Ramos (cell line): ENCODE data around the gene NAT10.
"Not testable (repeated sequence)": the region's sequence is repeated elsewhere in the genome, so short reads cannot be mapped to it uniquely, and the experiment has no call there.

Experiments
- in situ Hi-C: fragments of 300-500 bp; cut with MboI; formaldehyde crosslinking; loops from one replicate; pipeline ENCODE4 v1.14.3; 2022; ENCODE audit warnings: low sequenced_read_pairs; ENCODE audit not compliant: unreplicated experiment

Gene NAT10

GRCh38 chr11:34105079-34105956 is at the start of gene NAT10:
Gene NAT10, plus strand, starts transcription at chr11:34105629. Its CDS starts 2,597 bp downstream, at chr11:34108226.
- in situ Hi-C loops = no loop called here

GRCh38 chr11:34056672-34057071 is 48.8 kb upstream of the NAT10 start:
- in situ Hi-C loops = no loop called here

- in situ Hi-C loops = no loop called here
These were observed 42.2 kb upstream of the NAT10 start for GRCh38 chr11:34063061-34063795.

- in situ Hi-C loops = no loop called here
These were observed 41.1 kb upstream of the NAT10 start for GRCh38 chr11:34064291-34064690.

GRCh38 chr11:34065505-34066203 is 39.8 kb upstream of the NAT10 start:
- in situ Hi-C loops = no loop called here

GRCh38 chr11:34066766-34067165 is 38.7 kb upstream of the NAT10 start:
- in situ Hi-C loops = not testable (repeated sequence)

- in situ Hi-C loops = no loop called here
These were observed 37.9 kb upstream of the NAT10 start for GRCh38 chr11:34067383-34068065.

GRCh38 chr11:34068111-34068510 is 37.3 kb upstream of the NAT10 start:
- in situ Hi-C loops = no loop called here

GRCh38 chr11:34071306-34071705 is 34.1 kb upstream of the NAT10 start:
- in situ Hi-C loops = not testable (repeated sequence)

- in situ Hi-C loops = no loop called here
These were observed 33.4 kb upstream of the NAT10 start for GRCh38 chr11:34072041-34072440.

GRCh38 chr11:34072832-34073231 is 32.6 kb upstream of the NAT10 start:
- in situ Hi-C loops = no loop called here

GRCh38 chr11:34074391-34074790 is 31.0 kb upstream of the NAT10 start:
- in situ Hi-C loops = no loop called here

- in situ Hi-C loops = no loop called here
These were observed 30.1 kb upstream of the NAT10 start for GRCh38 chr11:34075178-34075820.

GRCh38 chr11:34080609-34081008 is 24.8 kb upstream of the NAT10 start:
- in situ Hi-C loops = no loop called here

- in situ Hi-C loops = no loop called here
These were observed 20.8 kb upstream of the NAT10 start for GRCh38 chr11:34084637-34085036.

- in situ Hi-C loops = no loop called here
These were observed 18.7 kb upstream of the NAT10 start for GRCh38 chr11:34086554-34087283.

GRCh38 chr11:34091825-34092224 is 13.6 kb upstream of the NAT10 start:
- in situ Hi-C loops = no loop called here

GRCh38 chr11:34094900-34095299 is 10.5 kb upstream of the NAT10 start:
- in situ Hi-C loops = not testable (repeated sequence)

GRCh38 chr11:34098813-34099212 is 6.6 kb upstream of the NAT10 start:
- in situ Hi-C loops = no loop called here
